ENCODE data around the gene RRP8. TPM values are rescaled to one million over a fixed set of nuclear protein-coding genes. Genes with fewer than 3 reads are reported as not detected.

The RRP8 gene
- total RNA-seq, 2 donors from 2014 or later, result 17.5 to 25.7 TPM

DNA sequence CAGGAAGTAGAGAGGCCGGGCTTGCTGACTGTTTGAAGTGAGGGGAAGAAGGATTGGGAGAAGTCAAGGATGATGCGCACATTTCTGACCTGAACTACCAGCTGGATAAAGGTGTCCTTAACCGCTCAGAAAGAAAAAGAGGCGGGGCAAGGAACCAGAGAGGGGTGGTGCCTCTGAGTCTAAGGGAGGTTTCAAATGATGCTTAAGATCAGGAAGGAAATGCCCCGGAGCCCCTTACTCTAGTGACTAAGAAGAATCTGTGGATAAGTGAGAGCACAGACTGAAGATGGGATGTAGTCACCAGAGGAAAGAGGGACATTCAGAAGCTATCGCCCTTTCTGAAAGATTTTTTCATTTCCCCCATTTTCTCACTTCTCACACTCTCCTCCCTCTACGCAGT lies 39.5 kb upstream of the RRP8 start:
- H3K4me1 ChIP-seq, result peaks cover 3% of the 10 kb centered on the region
- no peaks in the 10 kb centered on the region for H3K27me3 ChIP-seq
- H3K9ac ChIP-seq (ENCODE audit: low read depth in 2 of 2, low read length in 2 of 2), result no peak overlapping the region
- H3K27ac ChIP-seq, result no peak overlapping the region
- H3K4me3 ChIP-seq, result no peak overlapping the region
- intact Hi-C loops (cut with DNase I), result no loop called here
- H3K36me3 ChIP-seq, result no peaks in the 10 kb centered on the region
- H3K9me3 ChIP-seq, result no peaks in the 10 kb centered on the region
- TF ChIP-seq, protein P1, sequence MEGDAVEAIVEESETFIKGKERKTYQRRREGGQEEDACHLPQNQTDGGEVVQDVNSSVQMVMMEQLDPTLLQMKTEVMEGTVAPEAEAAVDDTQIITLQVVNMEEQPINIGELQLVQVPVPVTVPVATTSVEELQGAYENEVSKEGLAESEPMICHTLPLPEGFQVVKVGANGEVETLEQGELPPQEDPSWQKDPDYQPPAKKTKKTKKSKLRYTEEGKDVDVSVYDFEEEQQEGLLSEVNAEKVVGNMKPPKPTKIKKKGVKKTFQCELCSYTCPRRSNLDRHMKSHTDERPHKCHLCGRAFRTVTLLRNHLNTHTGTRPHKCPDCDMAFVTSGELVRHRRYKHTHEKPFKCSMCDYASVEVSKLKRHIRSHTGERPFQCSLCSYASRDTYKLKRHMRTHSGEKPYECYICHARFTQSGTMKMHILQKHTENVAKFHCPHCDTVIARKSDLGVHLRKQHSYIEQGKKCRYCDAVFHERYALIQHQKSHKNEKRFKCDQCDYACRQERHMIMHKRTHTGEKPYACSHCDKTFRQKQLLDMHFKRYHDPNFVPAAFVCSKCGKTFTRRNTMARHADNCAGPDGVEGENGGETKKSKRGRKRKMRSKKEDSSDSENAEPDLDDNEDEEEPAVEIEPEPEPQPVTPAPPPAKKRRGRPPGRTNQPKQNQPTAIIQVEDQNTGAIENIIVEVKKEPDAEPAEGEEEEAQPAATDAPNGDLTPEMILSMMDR (IDR thresholded peaks at IDR 0.05), result no peak
- DNase-seq, result no peak

DNA sequence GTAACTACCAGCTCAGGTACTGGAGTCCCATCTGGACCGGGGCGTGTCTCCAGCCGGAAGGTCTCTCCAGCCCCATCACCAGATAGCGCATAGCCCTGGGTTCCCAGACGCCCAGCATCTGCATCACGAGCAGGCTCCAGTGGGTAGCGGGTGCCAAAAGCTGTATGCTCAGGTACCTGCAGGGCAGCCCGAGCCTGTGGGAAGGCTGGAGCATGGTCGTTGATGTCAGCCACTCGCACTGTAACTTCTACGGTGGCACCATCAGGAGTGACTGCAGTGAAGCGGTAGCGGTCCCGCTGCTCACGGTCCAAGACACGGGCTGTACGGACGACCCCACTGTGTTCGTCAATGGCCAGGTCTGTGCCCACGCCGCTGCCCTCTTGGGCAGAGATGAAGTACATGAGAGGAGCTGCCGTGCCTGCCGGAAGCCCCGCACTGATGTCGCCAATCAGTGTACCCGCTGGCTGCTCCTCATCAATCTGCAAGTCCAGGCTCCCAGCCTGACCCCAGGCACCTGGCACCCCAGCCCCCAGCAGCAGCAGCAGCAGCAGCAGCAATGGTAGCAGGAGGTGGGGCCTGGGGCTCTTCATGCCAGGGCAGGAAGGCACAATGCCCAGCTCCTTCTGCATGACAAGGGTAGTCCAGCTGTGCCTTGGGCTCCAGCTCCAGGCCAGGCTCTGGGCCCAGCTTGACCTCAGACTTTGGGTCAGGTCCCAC lies 37.7 kb upstream of the RRP8 start:
- Histone ChIP-seq H3K9me3 (no peaks in the 10 kb centered on the region), H3K9ac (ENCODE audit: low read depth in 2 of 2, low read length in 2 of 2) (no peak overlapping the region), H3K4me1 (no peaks in the 10 kb centered on the region), H3K27ac (no peak overlapping the region), H3K36me3 (no peaks in the 10 kb centered on the region), H3K4me3 (no peak overlapping the region), H3K27me3 (no peaks in the 10 kb centered on the region)
- DNase-seq, result no peak
- TF ChIP-seq, protein P1 (IDR thresholded peaks at IDR 0.05), result no peak
- intact Hi-C loops (cut with DNase I), result no loop called here

DNA sequence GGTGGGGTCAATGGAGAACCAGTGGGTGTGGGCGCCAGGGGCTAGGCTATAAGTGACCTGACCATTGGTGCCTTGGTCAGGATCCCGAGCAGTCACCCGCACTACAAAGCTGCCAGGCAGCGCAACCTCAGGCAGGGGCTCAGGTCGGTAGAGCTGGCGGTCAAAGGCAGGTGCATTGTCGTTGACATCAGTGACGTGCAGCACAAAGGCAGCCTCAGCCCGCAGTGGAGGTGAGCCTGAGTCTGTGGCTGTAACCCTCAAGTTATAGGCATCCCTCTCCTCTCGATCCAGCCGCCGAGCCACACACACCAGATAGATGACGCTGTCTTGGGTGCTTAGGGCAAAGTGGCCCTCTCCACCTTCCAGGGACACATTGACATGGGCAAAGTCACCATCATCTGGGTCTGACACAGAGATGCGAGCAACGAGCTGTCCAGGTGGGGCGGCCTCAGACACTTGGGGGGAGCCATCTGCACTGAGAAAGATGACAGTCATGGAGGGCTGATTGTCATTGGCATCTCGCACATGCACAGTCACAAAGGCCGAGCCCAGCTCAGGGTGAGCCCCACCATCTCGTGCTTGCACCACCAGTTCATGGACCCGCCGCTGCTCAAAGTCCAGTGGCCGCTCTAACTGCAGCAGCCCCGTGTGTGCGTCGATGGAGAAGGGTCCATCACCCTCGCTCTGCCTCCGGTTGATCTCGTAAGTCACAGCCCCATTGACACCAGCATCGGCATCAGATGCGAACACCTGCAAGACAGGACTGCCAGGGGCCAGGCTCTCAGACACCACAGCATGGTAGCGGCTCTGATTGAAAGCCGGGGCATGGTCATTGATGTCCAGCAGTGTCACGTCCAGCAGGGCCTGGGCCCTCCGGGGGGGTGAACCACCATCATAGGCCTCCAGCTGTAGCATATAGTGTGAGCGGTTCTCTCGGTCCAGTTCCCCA lies 36.9 kb upstream of the RRP8 start:
- intact Hi-C loops (cut with DNase I), result no loop called here
- no peak for DNase-seq
- H3K27ac ChIP-seq, result no peak overlapping the region

DNA sequence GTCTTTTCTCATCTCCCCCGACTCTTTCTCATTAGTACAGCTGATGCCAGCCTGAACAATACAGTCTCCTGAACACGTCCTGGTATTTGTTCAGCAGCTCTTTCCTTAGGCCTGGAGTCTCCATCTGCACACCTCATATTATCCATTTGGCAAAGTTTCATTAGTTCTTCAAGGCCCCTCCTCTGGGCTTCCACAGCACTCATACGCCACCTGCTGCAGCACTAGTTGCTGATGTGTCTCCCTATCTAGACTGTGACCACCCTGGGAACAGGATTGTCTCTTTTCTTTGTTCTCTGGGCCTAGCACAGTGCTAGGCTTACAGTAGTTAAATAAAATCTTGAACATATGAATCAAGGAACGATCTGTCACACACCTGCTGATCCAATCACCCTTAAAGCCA lies 35.0 kb upstream of the RRP8 start:
- Histone ChIP-seq H3K27me3 (no peaks in the 10 kb centered on the region), H3K27ac (no peak overlapping the region), H3K4me1 (peaks cover 5% of the 10 kb centered on the region), H3K4me3 (no peak overlapping the region), H3K36me3 (no peaks in the 10 kb centered on the region), H3K9ac (ENCODE audit: low read depth in 2 of 2, low read length in 2 of 2) (peak overlapping the region; percentile 5 to 19), H3K9me3 (no peaks in the 10 kb centered on the region)
- intact Hi-C loops (cut with DNase I), result no loop called here
- no peak for DNase-seq
- TF ChIP-seq, protein P1 (IDR thresholded peaks at IDR 0.05), result no peak

More for the DNA sequence above, 36.9 kb upstream of the RRP8 start:
- TF ChIP-seq, protein P1 (IDR thresholded peaks at IDR 0.05), result no peak
- Histone ChIP-seq H3K4me3 (no peak overlapping the region), H3K4me1 (no peaks in the 10 kb centered on the region), H3K27me3 (no peaks in the 10 kb centered on the region), H3K36me3 (no peaks in the 10 kb centered on the region), H3K9ac (ENCODE audit: low read depth in 2 of 2, low read length in 2 of 2) (no peak overlapping the region), H3K9me3 (no peaks in the 10 kb centered on the region)

DNA sequence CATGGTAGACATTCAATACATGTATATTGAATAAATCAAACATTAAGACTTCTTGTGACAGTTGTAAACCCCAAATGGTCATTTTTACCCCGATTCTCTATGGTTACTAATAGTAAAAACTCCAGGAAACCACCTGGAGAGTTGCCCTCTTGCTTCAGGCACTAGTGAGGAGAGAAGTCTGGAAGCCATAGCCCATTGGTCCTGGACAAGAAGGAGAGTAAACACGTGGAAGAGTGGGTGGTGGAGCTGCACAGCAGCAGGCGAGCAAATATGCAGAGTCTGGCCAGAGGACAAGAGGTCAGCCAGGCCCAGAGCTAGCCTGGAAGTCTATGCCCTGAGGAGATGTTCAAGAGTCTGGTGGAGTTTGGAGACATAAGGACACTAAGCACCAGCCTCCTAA lies 34.5 kb upstream of the RRP8 start:
- peak overlapping the region in 1 of 2 donors; percentile 19 for H3K9ac ChIP-seq (ENCODE audit: low read depth in 2 of 2, low read length in 2 of 2)
- TF ChIP-seq, protein P1 (IDR thresholded peaks at IDR 0.05), result no peak
- H3K36me3 ChIP-seq, result no peaks in the 10 kb centered on the region
- peak overlapping the region; percentile 64 for H3K27ac ChIP-seq
- no peak overlapping the region for H3K4me3 ChIP-seq
- peaks cover 5% of the 10 kb centered on the region for H3K4me1 ChIP-seq
- no peak for DNase-seq
- H3K9me3 ChIP-seq, result no peaks in the 10 kb centered on the region
- intact Hi-C loops (cut with DNase I), result no loop called here
- H3K27me3 ChIP-seq, result no peaks in the 10 kb centered on the region
